IMR-90 (cell line): Measurements from ENCODE around the gene CD55. TPM values are rescaled to one million over a fixed set of nuclear protein-coding genes. Genes with fewer than 3 reads are reported as not detected.

ENCODE experiments used
- ATAC-seq: fragments of 200-7000 bp; cut with Tn5 transposase; 2 replicates; pipeline ENCODE4 v1.9.1; 2020; ENCODE audit warnings: low read depth, mild to moderate bottlenecking, moderate library complexity
- BruUV-seq: library from RNA; stranded (reverse); fragments of 400-500 nt; replicated peaks from 2 replicates; lab custom pipeline; 2021; lab: Mats Ljungman, UMichigan
- CTCF ChIA-PET: fragments of 300-600 bp; formaldehyde crosslinking; extraction: SDS; loops from one replicate; lab custom pipeline; 2021; ENCODE audit warnings: antibody characterized with exemption; lab: Yijun Ruan, JAX
- POLR2A ChIA-PET: fragments of 300-600 bp; sonication (Branson Sonifier 250); formaldehyde crosslinking; loops from one replicate; lab custom pipeline; 2022; ENCODE audit warnings: antibody characterized with exemption; ENCODE audit not compliant: unreplicated experiment; lab: Charles Lee
- DNase-seq: peaks from one replicate; pipeline ENCODE4 v3.0.0; 2013
- H2AFZ ChIP-seq: replicated peaks from 2 replicates; pipeline ENCODE3; 2013; ENCODE audit warnings: low read length, mild to moderate bottlenecking; ENCODE audit not compliant: poor library complexity
- H2AK5ac ChIP-seq: 2 replicates; pipeline ENCODE4 v1.6.1; 2013; ENCODE audit warnings: low read depth, low read length, inconsistent platforms
- H2AK9ac ChIP-seq: replicated peaks from 2 replicates; pipeline ENCODE3; 2013; ENCODE audit warnings: mild to moderate bottlenecking, low read depth, low read length, moderate library complexity; ENCODE audit not compliant: poor library complexity
- H2BK120ac ChIP-seq: 2 replicates; pipeline ENCODE4 v1.6.1; 2013; ENCODE audit warnings: low read depth, low read length, inconsistent platforms
- H2BK15ac ChIP-seq: 3 replicates; pipeline ENCODE4 v1.6.1; 2013; ENCODE audit warnings: low read depth, low read length, inconsistent platforms
- H2BK20ac ChIP-seq: 2 replicates; pipeline ENCODE4 v1.6.1; 2013; ENCODE audit warnings: low read depth, mild to moderate bottlenecking, inconsistent platforms, low read length, moderate library complexity
- H2BK5ac ChIP-seq: 2 replicates; pipeline ENCODE4 v1.6.1; 2013; ENCODE audit warnings: mild to moderate bottlenecking, low read depth, low read length, inconsistent platforms; ENCODE audit not compliant: poor library complexity, severe bottlenecking
- H3K14ac ChIP-seq: replicated peaks from 2 replicates; pipeline ENCODE4 v1.6.1; 2013; ENCODE audit warnings: low read depth, low read length, inconsistent platforms
- H3K18ac ChIP-seq: 2 replicates; pipeline ENCODE4 v1.6.1; 2013; ENCODE audit warnings: low read depth, low read length, control low read depth
- H3K23ac ChIP-seq: 2 replicates; pipeline ENCODE4 v1.6.1; 2013; ENCODE audit warnings: low read depth, low read length, inconsistent platforms
- H3K27ac ChIP-seq: 2 replicates; pipeline ENCODE4 v1.5.1; 2013; ENCODE audit warnings: mild to moderate bottlenecking, control low read depth, low read length; ENCODE audit not compliant: insufficient read depth
- H3K27me3 ChIP-seq: 2 replicates; pipeline ENCODE4 v1.6.1; 2013; ENCODE audit warnings: low read length; ENCODE audit not compliant: control insufficient read depth, insufficient read depth
- H3K36me3 ChIP-seq: 2 replicates; pipeline ENCODE4 v1.6.1; 2013; ENCODE audit warnings: low read length, mixed read lengths; ENCODE audit not compliant: control insufficient read depth, insufficient read depth
- H3K4ac ChIP-seq: 2 replicates; pipeline ENCODE4 v1.6.1; 2013; ENCODE audit warnings: low read depth, low read length, inconsistent platforms
- H3K4me1 ChIP-seq: 2 replicates; pipeline ENCODE4 v1.6.1; 2013; ENCODE audit warnings: low read length, mixed read lengths; ENCODE audit not compliant: control insufficient read depth, insufficient read depth
- H3K4me2 ChIP-seq: 2 replicates; pipeline ENCODE4 v1.6.1; 2013; ENCODE audit warnings: low read depth, mild to moderate bottlenecking, control low read depth, low read length, moderate library complexity
- H3K4me3 ChIP-seq: 2 replicates; pipeline ENCODE4 v1.5.1; 2013; ENCODE audit warnings: low read depth, mild to moderate bottlenecking, control low read depth, low read length, moderate library complexity; ENCODE audit not compliant: insufficient read depth
- H3K56ac ChIP-seq: 2 replicates; pipeline ENCODE4 v1.6.1; 2013; ENCODE audit warnings: low read length, inconsistent platforms; ENCODE audit not compliant: insufficient read depth; ENCODE audit errors: extremely low read depth
- H3K79me1 ChIP-seq, 2 experiments: 2 replicates each; pipeline ENCODE4 v1.6.1; 2013; ENCODE audit warnings: low read length in 2 of 2, inconsistent platforms in 1 of 2, low read depth in 1 of 2
- H3K9ac ChIP-seq: 2 replicates; pipeline ENCODE4 v1.6.1; 2013; ENCODE audit warnings: low read depth, low read length, control low read depth
- H3K9me1 ChIP-seq: 2 replicates; pipeline ENCODE4 v1.6.1; 2013; ENCODE audit warnings: low read length, inconsistent platforms; ENCODE audit not compliant: insufficient read depth
- H3K9me3 ChIP-seq: 2 replicates; pipeline ENCODE4 v1.6.1; 2013; ENCODE audit warnings: low read length; ENCODE audit not compliant: control insufficient read depth, insufficient read depth
- H4K20me1 ChIP-seq: 2 replicates; pipeline ENCODE4 v1.6.1; 2013; ENCODE audit warnings: low read length, inconsistent platforms; ENCODE audit not compliant: insufficient read depth
- H4K5ac ChIP-seq: 2 replicates; pipeline ENCODE4 v1.6.1; 2013; ENCODE audit warnings: mild to moderate bottlenecking, low read depth, low read length, control low read depth
- H4K8ac ChIP-seq, 2 experiments: 2 replicates each; pipeline ENCODE4 v1.6.1; 2013; ENCODE audit warnings: low read depth in 2 of 2, low read length in 2 of 2, control low read depth in 1 of 2, inconsistent platforms in 1 of 2
- H4K91ac ChIP-seq: 2 replicates; pipeline ENCODE4 v1.6.1; 2013; ENCODE audit warnings: low read depth, low read length, inconsistent platforms; ENCODE audit not compliant: insufficient read depth
- BHLHE40 ChIP-seq: fragments of 150-350 bp; IDR thresholded peaks from 2 replicates; pipeline ENCODE4 v1.6.1; 2016; ENCODE audit warnings: mild to moderate bottlenecking, low read depth, low read length
- CEBPB ChIP-seq: IDR thresholded peaks from 2 replicates; pipeline ENCODE4 v1.6.1; 2012; ENCODE audit warnings: low read depth, low read length, improper control_type of control experiment
- FOS ChIP-seq: fragments of 150-350 bp; IDR thresholded peaks from 2 replicates; pipeline ENCODE4 v1.6.1; 2016; ENCODE audit warnings: low read depth, low read length
- WGBS, 2 experiments: methylation state at CpG; one replicate each; pipeline versions ENCODE4 v1.1.5 to v1.1.7; 2013; ENCODE audit warnings: missing lambda C conversion rate in 2 of 2; ENCODE audit not compliant: insufficient read length in 1 of 2; ENCODE audit errors: extremely low coverage in 2 of 2; 5-methylcytosine and 5-hydroxymethylcytosine counted together
- dilution Hi-C: fragments of 300-500 bp; cut with HindIII; formaldehyde crosslinking; loops from one replicate; pipeline ENCODE4 v1.14.3; 2018; ENCODE audit warnings: low sequenced_read_pairs; ENCODE audit not compliant: unreplicated experiment
- in situ Hi-C: fragments of 300-500 bp; cut with MboI; formaldehyde crosslinking; loops from 3 replicates; pipeline ENCODE4 v1.14.3; 2019; ENCODE audit warnings: low sequenced_read_pairs, inconsistent platforms, mixed read lengths
- intact Hi-C: fragments of 100-400 bp; cut with micrococcal nuclease; formaldehyde crosslinking; loops from 2 replicates; pipeline ENCODE4 v1.10.0; 2022
- polyA plus RNA-seq, 3 experiments: library from polyadenylated mRNA; depleted of rRNA; stranded (reverse); fragments of >200 nt; gene quantifications; 2 replicates each; pipeline ENCODE4 v1.2.3, GENCODE V29; 2012; ENCODE audit warnings: low replicate concordance in 1 of 3
- total RNA-seq: library from RNA; depleted of rRNA; stranded (reverse); fragments of >200 nt; gene quantifications from 2 replicates; pipeline ENCODE4 v1.2.3, GENCODE V29; 2012

The CD55 gene
- total and polyA plus RNA-seq, 2 of the 4 experiments (the other 2 are of a cell fraction): 6.6 to 11.5 TPM

- Histone ChIP-seq H2AFZ (no peak overlapping the region), H3K18ac (no peak overlapping the region), H3K4ac (no peak overlapping the region; the same call in 1 of the 2 replicates), H2BK120ac (no peak overlapping the region), H2AK5ac (no peak overlapping the region), H4K91ac (no peak overlapping the region), H3K14ac (no peak overlapping the region), H3K79me1 (no peaks in the 10 kb centered on the region), H3K23ac (no peak overlapping the region; the same call in 1 of the 2 replicates), H3K4me1 (no peaks in the 10 kb centered on the region; the same call in 1 of the 2 replicates), H3K4me3 (no peak overlapping the region), H3K56ac (no peak overlapping the region), H3K27me3 (no peaks in the 10 kb centered on the region), H3K36me3 (no peaks in the 10 kb centered on the region), H4K20me1 (no peaks in the 10 kb centered on the region), H2BK15ac (no peak overlapping the region), H3K9me1 (no peaks in the 10 kb centered on the region), H3K9ac (no peak overlapping the region), H3K27ac (no peak overlapping the region), H4K8ac (no peak overlapping the region), H3K4me2 (no peak overlapping the region), H4K5ac (no peak overlapping the region), H2AK9ac (no peak overlapping the region), H2BK5ac (no peak overlapping the region), H3K9me3 (no peaks in the 10 kb centered on the region), H2BK20ac (no peak overlapping the region; the same call in 1 of the 2 replicates)
- ATAC-seq (peak; percentile 40; the same call in 1 of the 2 replicates), DNase-seq (peak; percentile 74)
- no TSS peak for BruUV-seq
- no CpG with 5 or more reads among the region's 8 CpGs for WGBS, 2 experiments
- dilution Hi-C loops (no loop called here), in situ Hi-C loops (no loop called here), intact Hi-C loops (loop anchor here (5.0 kb wide), 1 partner anchor 63 kb away; no protein-coding TSS in a partner anchor)
- ChIA-PET POLR2A (no interaction called here), CTCF (no interaction called here)
- TF ChIP-seq CEBPB (no peak), FOS (peak; percentile 37; the same call in 1 of the 2 replicates), BHLHE40 (peak; percentile 39; the same call in 1 of the 2 replicates)
These were observed 16.6 kb upstream of the CD55 start for GRCh38 chr1:207304710-207305488.
